ENCODE results near the gene WIPF3.

The WIPF3 gene

DNA sequence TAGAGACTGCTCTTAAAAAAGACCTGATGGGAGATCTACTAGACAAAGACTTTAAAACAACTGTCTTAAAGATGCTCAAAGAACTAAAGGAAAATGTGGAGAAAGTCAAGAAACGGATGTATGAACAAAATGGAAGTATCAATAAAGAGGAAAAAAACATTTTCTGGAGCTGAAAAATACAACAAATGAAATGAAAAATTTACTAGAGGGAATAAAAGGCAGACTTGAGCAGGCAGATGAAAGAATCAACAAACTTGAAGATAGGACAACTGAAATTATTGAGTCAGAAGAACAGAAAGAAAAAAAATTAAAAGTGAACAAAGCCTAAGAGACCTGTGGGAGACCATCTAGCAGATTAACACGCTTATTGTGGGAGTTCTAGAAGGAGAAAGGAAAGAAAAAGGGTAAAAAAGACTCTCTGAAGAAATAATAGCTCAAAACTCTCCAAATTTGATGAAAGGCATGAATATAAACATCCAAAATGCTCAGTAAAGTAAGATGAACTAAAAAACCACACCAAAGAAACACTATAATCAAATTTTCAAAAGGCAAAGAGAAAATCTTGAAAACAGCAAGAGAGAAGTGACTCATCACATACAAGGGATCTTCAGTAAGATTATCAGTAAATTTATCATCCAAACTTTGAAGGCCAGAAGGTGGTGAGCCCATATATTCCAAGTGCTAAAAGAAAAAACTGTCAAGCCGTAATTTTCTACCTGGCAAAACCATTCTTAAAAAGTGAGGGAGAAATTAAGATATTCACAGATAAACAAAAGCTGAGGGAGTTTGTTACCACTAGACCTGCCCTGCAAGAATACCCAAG is 100.1 kb downstream of the WIPF3 start:
- no peaks in the 10 kb centered on the region for H3K27me3 ChIP-seq (ENCODE audit: control insufficient read depth, low read length)
- no peak overlapping the region for H3K27ac ChIP-seq (ENCODE audit: low read depth, low read length)
- H3F3A ChIP-seq (ENCODE audit: control insufficient read depth, insufficient read depth) = no peaks in the 10 kb centered on the region
- H3K9me2 ChIP-seq (replicated peaks; ENCODE audit: control insufficient read depth, low read length) = no peaks in the 10 kb centered on the region
- no peaks in the 10 kb centered on the region for H3K79me2 ChIP-seq (ENCODE audit: control insufficient read depth, low read length)
- no peak for TF ChIP-seq EZH2phosphoT487 (IDR thresholded peaks at IDR 0.05; ENCODE audit: borderline replicate concordance, low read length)
- TF ChIP-seq, protein P1, sequence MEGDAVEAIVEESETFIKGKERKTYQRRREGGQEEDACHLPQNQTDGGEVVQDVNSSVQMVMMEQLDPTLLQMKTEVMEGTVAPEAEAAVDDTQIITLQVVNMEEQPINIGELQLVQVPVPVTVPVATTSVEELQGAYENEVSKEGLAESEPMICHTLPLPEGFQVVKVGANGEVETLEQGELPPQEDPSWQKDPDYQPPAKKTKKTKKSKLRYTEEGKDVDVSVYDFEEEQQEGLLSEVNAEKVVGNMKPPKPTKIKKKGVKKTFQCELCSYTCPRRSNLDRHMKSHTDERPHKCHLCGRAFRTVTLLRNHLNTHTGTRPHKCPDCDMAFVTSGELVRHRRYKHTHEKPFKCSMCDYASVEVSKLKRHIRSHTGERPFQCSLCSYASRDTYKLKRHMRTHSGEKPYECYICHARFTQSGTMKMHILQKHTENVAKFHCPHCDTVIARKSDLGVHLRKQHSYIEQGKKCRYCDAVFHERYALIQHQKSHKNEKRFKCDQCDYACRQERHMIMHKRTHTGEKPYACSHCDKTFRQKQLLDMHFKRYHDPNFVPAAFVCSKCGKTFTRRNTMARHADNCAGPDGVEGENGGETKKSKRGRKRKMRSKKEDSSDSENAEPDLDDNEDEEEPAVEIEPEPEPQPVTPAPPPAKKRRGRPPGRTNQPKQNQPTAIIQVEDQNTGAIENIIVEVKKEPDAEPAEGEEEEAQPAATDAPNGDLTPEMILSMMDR (IDR thresholded peaks at IDR 0.05; ENCODE audit: low read depth, low read length, poor library complexity, severe bottlenecking) = no peak
- no peaks in the 10 kb centered on the region for H3K36me3 ChIP-seq (ENCODE audit: control insufficient read depth, low read length)
- no peaks in the 10 kb centered on the region for H4K20me1 ChIP-seq (ENCODE audit: control insufficient read depth, insufficient read depth, low read depth, low read length)
- H3K4me1 ChIP-seq (ENCODE audit: control insufficient read depth, low read length) = no peaks in the 10 kb centered on the region
- H3K4me2 ChIP-seq (ENCODE audit: low read length) = no peak overlapping the region
- H3K9me3 ChIP-seq (ENCODE audit: control insufficient read depth, insufficient read depth, low read length) = peaks cover 7% of the 10 kb centered on the region; the same call in 1 of the 2 replicates
- H3K4me3 ChIP-seq (ENCODE audit: low read length) = no peak overlapping the region

DNA sequence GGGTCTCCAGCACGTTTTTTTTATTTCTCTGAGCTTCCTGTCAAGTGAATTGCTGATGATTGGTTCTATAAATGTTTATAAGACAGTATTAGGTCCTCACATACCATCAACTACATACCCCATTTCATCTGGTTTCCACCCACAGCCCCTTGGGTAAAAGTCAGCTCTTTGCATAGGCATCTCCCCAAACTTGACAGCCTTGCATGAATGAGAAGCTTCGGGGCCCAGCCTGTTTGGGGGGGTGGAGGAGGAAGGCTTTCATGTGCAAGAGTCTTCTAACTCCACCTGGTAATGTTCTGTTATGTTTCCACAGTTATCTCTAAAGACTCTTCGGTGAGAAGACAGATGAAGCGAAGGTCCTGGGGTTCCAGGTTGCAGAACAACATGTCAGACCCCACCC is 107.9 kb downstream of the WIPF3 start:
- peaks cover 3% of the 10 kb centered on the region; the same call in 1 of the 2 replicates for H3K27me3 ChIP-seq (ENCODE audit: control insufficient read depth, low read length)
- no peaks in the 10 kb centered on the region for H3K79me2 ChIP-seq (ENCODE audit: control insufficient read depth, low read length)
- no peaks in the 10 kb centered on the region for H3K36me3 ChIP-seq (ENCODE audit: control insufficient read depth, low read length)

DNA sequence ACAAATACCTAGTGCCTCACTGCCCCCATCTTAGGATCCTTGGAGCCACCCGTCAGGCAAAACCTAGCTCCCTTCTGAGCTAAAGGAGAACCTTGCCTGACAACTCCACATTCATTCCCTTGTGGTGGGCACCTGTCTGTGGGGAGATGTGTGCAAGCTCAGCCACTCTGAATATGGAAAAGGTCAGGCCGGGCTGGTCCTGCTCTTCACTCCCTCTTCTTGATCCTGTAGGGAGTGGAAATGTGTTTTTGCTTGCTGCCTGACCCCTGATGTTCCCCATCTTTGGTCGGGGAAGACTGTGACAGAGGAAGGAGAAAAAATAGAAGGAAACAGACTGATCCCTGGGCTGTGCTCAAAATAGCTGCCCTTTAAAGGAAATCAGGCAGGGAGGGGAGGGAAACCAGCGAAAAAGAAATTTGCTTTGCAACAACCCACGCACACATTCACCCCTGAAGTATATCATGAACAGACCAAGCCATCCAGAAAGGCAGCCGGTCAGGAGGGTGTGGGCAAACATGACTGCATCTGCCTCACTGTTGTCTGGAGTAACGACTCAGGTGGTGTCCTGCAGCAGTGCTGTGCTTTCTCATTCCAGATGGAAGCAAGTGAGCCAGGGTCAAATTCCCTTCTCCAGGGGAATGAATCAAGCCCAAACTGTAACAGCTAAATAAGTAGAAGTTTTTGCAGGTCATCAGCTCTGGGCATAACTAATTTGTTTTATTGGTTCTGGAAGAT is 109.3 kb downstream of the WIPF3 start:
- no peaks in the 10 kb centered on the region for H3K9me2 ChIP-seq (replicated peaks; ENCODE audit: control insufficient read depth, low read length)
- no peaks in the 10 kb centered on the region for H3K79me2 ChIP-seq (ENCODE audit: control insufficient read depth, low read length)
- no peaks in the 10 kb centered on the region for H3K9me3 ChIP-seq (ENCODE audit: control insufficient read depth, insufficient read depth, low read length)
- no peak overlapping the region for H3K4me2 ChIP-seq (ENCODE audit: low read length)
- H3K27me3 ChIP-seq (ENCODE audit: control insufficient read depth, low read length) = peaks cover 3% of the 10 kb centered on the region; the same call in 1 of the 2 replicates
- H3K27ac ChIP-seq (ENCODE audit: low read depth, low read length) = no peak overlapping the region
- TF ChIP-seq, protein P1 (IDR thresholded peaks at IDR 0.05; ENCODE audit: low read depth, low read length, poor library complexity, severe bottlenecking) = no peak
- no peak for TF ChIP-seq EZH2phosphoT487 (IDR thresholded peaks at IDR 0.05; ENCODE audit: borderline replicate concordance, low read length)
- H3K4me1 ChIP-seq (ENCODE audit: control insufficient read depth, low read length) = no peaks in the 10 kb centered on the region
- H3K4me3 ChIP-seq (ENCODE audit: low read length) = no peak overlapping the region
- H3F3A ChIP-seq (ENCODE audit: control insufficient read depth, insufficient read depth) = no peaks in the 10 kb centered on the region
- H4K20me1 ChIP-seq (ENCODE audit: control insufficient read depth, insufficient read depth, low read depth, low read length) = 0 out of 2 replicates have a peak, but pooled peaks cover 4% of the 10 kb centered on the region
- peaks cover 8% of the 10 kb centered on the region for H3K36me3 ChIP-seq (ENCODE audit: control insufficient read depth, low read length)

More for the DNA sequence above, 107.9 kb downstream of the WIPF3 start:
- H3K4me3 ChIP-seq (ENCODE audit: low read length) = no peak overlapping the region
- no peaks in the 10 kb centered on the region for H3K4me1 ChIP-seq (ENCODE audit: control insufficient read depth, low read length)
- no peaks in the 10 kb centered on the region for H3K9me2 ChIP-seq (replicated peaks; ENCODE audit: control insufficient read depth, low read length)
- H3K9me3 ChIP-seq (ENCODE audit: control insufficient read depth, insufficient read depth, low read length) = no peaks in the 10 kb centered on the region
- no peak overlapping the region for H3K27ac ChIP-seq (ENCODE audit: low read depth, low read length)
- H4K20me1 ChIP-seq (ENCODE audit: control insufficient read depth, insufficient read depth, low read depth, low read length) = 0 out of 2 replicates have a peak, but pooled peaks cover 4% of the 10 kb centered on the region
- H3F3A ChIP-seq (ENCODE audit: control insufficient read depth, insufficient read depth) = no peaks in the 10 kb centered on the region
- no peak for TF ChIP-seq EZH2phosphoT487 (IDR thresholded peaks at IDR 0.05; ENCODE audit: borderline replicate concordance, low read length)
- TF ChIP-seq, protein P1 (IDR thresholded peaks at IDR 0.05; ENCODE audit: low read depth, low read length, poor library complexity, severe bottlenecking) = no peak
- H3K4me2 ChIP-seq (ENCODE audit: low read length) = no peak overlapping the region
